Tibial nerve (tissue), 4 donors: ENCODE data around the gene ERBIN. TPM values are rescaled to one million over a fixed set of nuclear protein-coding genes. Genes with fewer than 3 reads are reported as not detected.
"Not testable (repeated sequence)": the region's sequence is repeated elsewhere in the genome, so short reads cannot be mapped to it uniquely, and the experiment has no call there.

Experiments
- DNase-seq, 2 donors: peaks; one replicate each; pipeline ENCODE4 v3.0.0-alpha.2; 2019; ENCODE audit warnings: low spot score in 2 of 2
- H3K27ac ChIP-seq, 4 donors: fragments of 200-600 bp; sonication (generic) in 3 of 4; one replicate each; pipeline ENCODE4 v1.5.1; 2017 to 2019; ENCODE audit warnings: mild to moderate bottlenecking in 1 of 4
- H3K27me3 ChIP-seq, 2 donors: fragments of 200-600 bp; sonication (generic) in 1 of 2; one replicate each; pipeline versions ENCODE4 v1.5.1 to v1.6.0; 2017 to 2019
- H3K36me3 ChIP-seq, 3 donors: fragments of 200-600 bp; sonication (generic); one replicate each; pipeline ENCODE4 v1.5.1; 2018 to 2019
- H3K4me1 ChIP-seq, 4 donors: fragments of 200-600 bp; sonication (generic) in 3 of 4; one replicate each; pipeline ENCODE4 v1.5.1; 2017 to 2019
- H3K4me3 ChIP-seq, 4 donors: fragments of 200-600 bp; sonication (generic) in 3 of 4; one replicate each; pipeline ENCODE4 v1.5.1; 2017 to 2019; ENCODE audit warnings: mild to moderate bottlenecking in 1 of 4, moderate library complexity in 1 of 4
- H3K9me3 ChIP-seq, 4 donors: fragments of 200-600 bp; sonication (generic) in 3 of 4; one replicate each; pipeline ENCODE4 v1.5.1; 2017 to 2019
- CTCF ChIP-seq, 5 experiments: fragments of 200-600 bp in 3 of 5; fragments of 450-650 bp in 2 of 5; sonication (generic) in 3 of 5; IDR thresholded peaks; one replicate each; pipeline ENCODE4 v1.5.1; 2016 to 2019; ENCODE audit warnings: antibody characterized with exemption in 5 of 5, mild to moderate bottlenecking in 3 of 5, moderate library complexity in 2 of 5
- EP300 ChIP-seq, 2 donors: sonication (generic); formaldehyde crosslinking; IDR thresholded peaks; one replicate each; pipeline ENCODE4 v1.6.1; 2017; ENCODE audit warnings: antibody characterized with exemption in 2 of 2, mild to moderate bottlenecking in 1 of 2
- POLR2A ChIP-seq, 2 donors: fragments of 450-650 bp; IDR thresholded peaks; one replicate each; pipeline ENCODE4 v1.6.1; 2017; ENCODE audit warnings: antibody characterized with exemption in 2 of 2, mild to moderate bottlenecking in 2 of 2, moderate library complexity in 2 of 2
- WGBS, 2 donors: methylation state at CpG; one replicate each; pipeline ENCODE4 v1.1.5; 2018; 5-methylcytosine and 5-hydroxymethylcytosine counted together
- total RNA-seq, 4 donors: library from RNA; depleted of rRNA; stranded (reverse); fragments of >200 nt; gene quantifications; one replicate each; pipeline ENCODE4 v1.1.0, GENCODE V29; 2016

ERBIN gene
- total RNA-seq, 4 donors from 2014 or later: 59.6 to 81.1 (median 66.5) TPM

GRCh38 chr5:65882278-65882677 is 44.1 kb upstream of the ERBIN start:
- peaks cover 0 to 4% (median 0%) of the 10 kb centered on the region in 4 donors for H3K9me3 ChIP-seq
- TF ChIP-seq CTCF (IDR thresholded peaks at IDR 0.05): no peak
- TF ChIP-seq POLR2A (IDR thresholded peaks at IDR 0.05): no peak
- TF ChIP-seq EP300 (IDR thresholded peaks at IDR 0.05): no peak
- no peaks in the 10 kb centered on the region for H3K27me3 ChIP-seq
- H3K4me3 ChIP-seq: no peak overlapping the region
- no peak for DNase-seq
- no peaks in the 10 kb centered on the region for H3K4me1 ChIP-seq
- no peak overlapping the region for H3K27ac ChIP-seq
- 59 to 62% methylated on average over 2 of the region's 2 CpGs for WGBS, 2 donors
- no peaks in the 10 kb centered on the region for H3K36me3 ChIP-seq

GRCh38 chr5:65883461-65883860 is 42.9 kb upstream of the ERBIN start:
- H3K36me3 ChIP-seq: no peaks in the 10 kb centered on the region
- H3K9me3 ChIP-seq: peaks cover 0 to 4% (median 0%) of the 10 kb centered on the region in 4 donors
- 72 to 74% methylated on average over 4 of the region's 4 CpGs for WGBS, 2 donors
- no peak overlapping the region for H3K4me3 ChIP-seq
- no peaks in the 10 kb centered on the region for H3K27me3 ChIP-seq
- H3K4me1 ChIP-seq: no peaks in the 10 kb centered on the region
- no peak overlapping the region for H3K27ac ChIP-seq
- no peak for TF ChIP-seq EP300 (IDR thresholded peaks at IDR 0.05)
- TF ChIP-seq CTCF (IDR thresholded peaks at IDR 0.05): no peak
- TF ChIP-seq POLR2A (IDR thresholded peaks at IDR 0.05): no peak
- DNase-seq: no peak

- no peak for DNase-seq
- Histone ChIP-seq H3K4me3 (no peak overlapping the region), H3K4me1 (no peaks in the 10 kb centered on the region), H3K36me3 (no peaks in the 10 kb centered on the region), H3K9me3 (peaks cover 0 to 4% (median 0%) of the 10 kb centered on the region in 4 donors), H3K27me3 (no peaks in the 10 kb centered on the region), H3K27ac (no peak overlapping the region)
- WGBS, 2 donors: 58 to 61% methylated on average over 7 of the region's 7 CpGs
- TF ChIP-seq EP300 (IDR thresholded peaks at IDR 0.05) (no peak), POLR2A (IDR thresholded peaks at IDR 0.05) (no peak), CTCF (IDR thresholded peaks at IDR 0.05) (no peak)
Observed at GRCh38 chr5:65886387-65886786, 40.0 kb upstream of the ERBIN start.

- H3K4me1 ChIP-seq, H3K27ac ChIP-seq, H3K36me3 ChIP-seq, H3K9me3 ChIP-seq, H3K4me3 ChIP-seq, DNase-seq, H3K27me3 ChIP-seq: not testable (repeated sequence)
- WGBS, 2 donors: 88 to 91% methylated on average over 2 of the region's 2 CpGs
Observed at GRCh38 chr5:65892024-65892423, 34.4 kb upstream of the ERBIN start.

- Histone ChIP-seq H3K4me1 (no peaks in the 10 kb centered on the region), H3K36me3 (no peaks in the 10 kb centered on the region), H3K9me3 (no peaks in the 10 kb centered on the region), H3K4me3 (no peak overlapping the region), H3K27me3 (no peaks in the 10 kb centered on the region), H3K27ac (no peak overlapping the region)
- WGBS, 2 donors: 54 to 64% methylated on average over 1 of the region's 1 CpG
- no peak for TF ChIP-seq CTCF (IDR thresholded peaks at IDR 0.05)
- TF ChIP-seq EP300 (IDR thresholded peaks at IDR 0.05): no peak
- no peak for TF ChIP-seq POLR2A (IDR thresholded peaks at IDR 0.05)
- DNase-seq: no peak
Observed at GRCh38 chr5:65892801-65893200, 33.6 kb upstream of the ERBIN start.
